ENCODE measurements around the gene PLAU. TPM values are rescaled to one million over a fixed set of nuclear protein-coding genes. Genes with fewer than 3 reads are reported as not detected.

PLAU gene
- total and polyA plus RNA-seq, 9 of the 15 experiments (the other 6 are each of a cell fraction or from before 2014, with no cell fraction given), result 2.1 to 16.9 (median 3.3) TPM

DNA sequence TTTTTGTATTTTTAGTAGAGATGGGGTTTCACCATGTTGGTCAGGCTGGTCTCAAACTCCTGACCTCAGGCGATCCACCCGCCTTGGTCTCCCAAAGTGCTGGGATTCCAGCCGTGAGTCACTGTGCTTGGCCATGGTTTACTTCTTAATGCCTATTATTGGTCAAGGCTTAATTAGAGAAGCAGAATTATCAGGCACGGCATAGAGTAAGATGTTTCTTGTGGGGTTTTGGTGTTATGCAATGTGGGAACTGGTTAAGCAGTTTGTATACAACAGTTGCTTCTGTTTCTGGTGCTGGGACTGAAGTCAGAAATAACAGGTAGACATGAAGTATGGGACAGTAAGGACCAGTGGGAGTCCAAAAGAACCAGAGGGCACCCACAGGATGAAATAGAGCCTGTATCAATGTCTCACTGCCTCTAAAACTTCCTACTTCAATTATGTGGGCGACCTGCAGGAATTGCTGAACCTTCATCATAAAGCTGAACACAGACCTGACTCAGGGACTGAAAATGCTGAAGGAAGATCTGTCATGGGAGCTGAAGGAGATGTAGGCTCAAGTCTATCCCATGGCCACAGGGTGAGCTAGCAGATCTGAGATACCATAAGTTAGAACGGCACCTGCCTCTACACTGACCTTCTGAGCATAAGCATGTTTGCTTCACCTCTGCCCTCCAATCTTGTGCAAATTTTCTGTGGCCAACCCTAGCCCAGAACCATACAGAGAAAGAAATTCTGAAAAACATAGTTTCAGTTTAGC lies 48.7 kb downstream of the PLAU start:
- TF ChIP-seq CEBPG (CRISPR knock-in tag; IDR thresholded peaks at IDR 0.05) (no peak), CEBPG (tag; conservative IDR thresholded peaks at IDR 0.05 in 1 of 2, IDR thresholded peaks at IDR 0.05 in 1 of 2) (peak in 1 of 2 experiments; percentile 19; a peak in 1 of 4 replicates), E2F3 (CRISPR knock-in tag; IDR thresholded peaks at IDR 0.05) (no peak), CEBPB (tag; IDR thresholded peaks at IDR 0.05) (peak; percentile 67), ZNF561 (CRISPR knock-in tag; conservative IDR thresholded peaks at IDR 0.05) (no peak), MAZ (CRISPR knock-in tag; conservative IDR thresholded peaks at IDR 0.05 in 1 of 2, IDR thresholded peaks at IDR 0.05 in 1 of 2) (no peak), MAFG (tag; conservative IDR thresholded peaks at IDR 0.05) (0 out of 2 replicates have a peak, but pooled peaks have one; percentile 14), FOXP1 (CRISPR knock-in tag; IDR thresholded peaks at IDR 0.05) (no peak), TEAD2 (tag; IDR thresholded peaks at IDR 0.05) (no peak), SIX5 (IDR thresholded peaks at IDR 0.05; ENCODE audit: borderline replicate concordance in 1 of 2, insufficient read depth in 1 of 2, low read depth in 1 of 2, low read length in 2 of 2) (no peak), GATA2 (CRISPR knock-in tag; IDR thresholded peaks at IDR 0.05) (0 out of 2 replicates have a peak, but pooled peaks have one; percentile 8), BDP1 (IDR thresholded peaks at IDR 0.05; ENCODE audit: insufficient read depth, insufficient read length) (no peak), MEIS2 (IDR thresholded peaks at IDR 0.05; ENCODE audit: partially characterized antibody) (peak; percentile 4), MCM7 (IDR thresholded peaks at IDR 0.05) (no peak), ETV5 (CRISPR knock-in tag; IDR thresholded peaks at IDR 0.05; ENCODE audit: low read depth) (0 out of 2 replicates have a peak, but pooled peaks have one; percentile 29), NR2C1 (IDR thresholded peaks at IDR 0.05) (no peak), NR2C1 (tag; IDR thresholded peaks at IDR 0.05) (peak; percentile 17; the same call in 1 of the 2 replicates), HDAC2 (IDR thresholded peaks at IDR 0.05) (no peak), KHSRP (IDR thresholded peaks at IDR 0.05) (no peak), ZFP30 (CRISPR knock-in tag; IDR thresholded peaks at IDR 0.05; ENCODE audit: borderline replicate concordance) (no peak)
- TF ChIP-seq, protein P1, sequence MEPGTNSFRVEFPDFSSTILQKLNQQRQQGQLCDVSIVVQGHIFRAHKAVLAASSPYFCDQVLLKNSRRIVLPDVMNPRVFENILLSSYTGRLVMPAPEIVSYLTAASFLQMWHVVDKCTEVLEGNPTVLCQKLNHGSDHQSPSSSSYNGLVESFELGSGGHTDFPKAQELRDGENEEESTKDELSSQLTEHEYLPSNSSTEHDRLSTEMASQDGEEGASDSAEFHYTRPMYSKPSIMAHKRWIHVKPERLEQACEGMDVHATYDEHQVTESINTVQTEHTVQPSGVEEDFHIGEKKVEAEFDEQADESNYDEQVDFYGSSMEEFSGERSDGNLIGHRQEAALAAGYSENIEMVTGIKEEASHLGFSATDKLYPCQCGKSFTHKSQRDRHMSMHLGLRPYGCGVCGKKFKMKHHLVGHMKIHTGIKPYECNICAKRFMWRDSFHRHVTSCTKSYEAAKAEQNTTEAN (CRISPR knock-in tag; IDR thresholded peaks at IDR 0.05), result 0 out of 2 replicates have a peak, but pooled peaks have one; percentile 28
- TF ChIP-seq, protein P2, sequence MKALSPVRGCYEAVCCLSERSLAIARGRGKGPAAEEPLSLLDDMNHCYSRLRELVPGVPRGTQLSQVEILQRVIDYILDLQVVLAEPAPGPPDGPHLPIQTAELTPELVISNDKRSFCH (CRISPR knock-in tag; IDR thresholded peaks at IDR 0.05), result no peak
- TF ChIP-seq, protein P2 (tag; IDR thresholded peaks at IDR 0.05), result 0 out of 2 replicates have a peak, but pooled peaks have one; percentile 28
- H3K4me2 ChIP-seq (ENCODE audit: insufficient read depth, low read length), result peak overlapping the region; percentile 2; the same call in 1 of the 2 replicates
- H3K9ac ChIP-seq (ENCODE audit: insufficient read depth in 1 of 2, low read depth in 2 of 2, low read length in 2 of 2), result peak overlapping the region in 1 of 2 experiments; percentile 8; a peak in 3 of 4 replicates
- no peak overlapping the region for H3K4me3 ChIP-seq
- peak; percentile 29 for FAIRE-seq
- H3K27me3 ChIP-seq (ENCODE audit: control insufficient read depth in 2 of 2, insufficient read depth in 2 of 2, low read length in 2 of 2), result no peaks in the 10 kb centered on the region
- peak overlapping the region; percentile 88 for H2AFZ ChIP-seq (ENCODE audit: low read depth, low read length)
- H3K9me3 ChIP-seq (replicated peaks; ENCODE audit: control insufficient read depth, insufficient read depth, low read depth, low read length), result peaks cover 5% of the 10 kb centered on the region; the same call in 1 of the 2 replicates
- BruUV-seq (replicated peaks), result no TSS peak
- no peaks in the 10 kb centered on the region for H4K20me1 ChIP-seq (replicated peaks; ENCODE audit: control insufficient read depth, insufficient read depth, low read length)
- peak overlapping the region; percentile 53 for H3K27ac ChIP-seq (ENCODE audit: extremely low read depth, low read depth, low read length)
- H3K9me1 ChIP-seq (ENCODE audit: control insufficient read depth, insufficient read depth, low read length), result no peaks in the 10 kb centered on the region
- H3K79me2 ChIP-seq (ENCODE audit: control insufficient read depth, insufficient read depth, low read length), result no peaks in the 10 kb centered on the region
- POLR2A ChIA-PET, result interaction anchor here (0.7 to 1.7 kb wide), 6 partner anchors 8 to 42 kb away, joined by 3 to 5 read pairs (median 4); no protein-coding TSS in a partner anchor
- ATAC-seq, result peak; percentile 36
- 49% methylated on average over 6 of the region's 6 CpGs for WGBS (ENCODE audit: insufficient coverage, low coverage, missing lambda C conversion rate)
- peak in 2 of 4 experiments; percentile 31 to 63 for DNase-seq (ENCODE audit: extremely low read depth in 1 of 4, low spot score in 3 of 4)
- CTCF ChIA-PET (ENCODE audit: low intra/inter-chr PET ratio), result no interaction called here
- H3K36me3 ChIP-seq (ENCODE audit: control insufficient read depth, insufficient read depth, low read length), result no peaks in the 10 kb centered on the region
- intact Hi-C loops (cut with micrococcal nuclease), result loop anchor here (5.0 kb wide), 1 partner anchor 98 kb away; no protein-coding TSS in a partner anchor
- peaks cover 35 to 36% of the 10 kb centered on the region in 2 experiments for H3K4me1 ChIP-seq (replicated peaks in 1 of 2; ENCODE audit: control insufficient read depth in 2 of 2, insufficient read depth in 2 of 2, low read length in 2 of 2)
- in situ Hi-C loops (cut with MboI), result no loop called here

Measured in K562 (cell line).